Stimulated activated CD4-positive, alpha-beta T cell treated with anti-CD3 and anti-CD28 coated beads, Interleukin-12 subunit alpha, Interleukin-12 subunit beta, amount 100 ng/mL, for 4 hours (primary cell): Measurements from ENCODE around the gene DMRTC2.

Experiments
- DNase-seq: peaks from one replicate; pipeline ENCODE4 v3.0.0-alpha.2; 2020

The DMRTC2 gene

GRCh38 chr19:41847351-41848105 lies 2.7 kb downstream of the DMRTC2 start:
- DNase-seq: no peak

GRCh38 chr19:41848666-41849065 lies 3.8 kb downstream of the DMRTC2 start:
- no peak for DNase-seq

- no peak for DNase-seq
Observed at GRCh38 chr19:41849067-41849466, 4.2 kb downstream of the DMRTC2 start.

- DNase-seq: no peak
Observed at GRCh38 chr19:41850381-41850780, 5.5 kb downstream of the DMRTC2 start.

GRCh38 chr19:41851456-41851855 lies 6.6 kb downstream of the DMRTC2 start:
- no peak for DNase-seq

- DNase-seq: no peak
Observed at GRCh38 chr19:41853344-41853743, 8.5 kb downstream of the DMRTC2 start.

GRCh38 chr19:41853768-41854167 lies 8.9 kb downstream of the DMRTC2 start:
- DNase-seq: no peak

GRCh38 chr19:41859213-41859617 lies 14.4 kb downstream of the DMRTC2 start:
- no peak for DNase-seq

GRCh38 chr19:41859618-41860418 lies 15.0 kb downstream of the DMRTC2 start, which contains the start of gene RPS19:
RPS19 (plus strand) TSS chr19:41860255; CDS start chr19:41860775, 520 bp downstream.
- DNase-seq: peak; percentile 98

- DNase-seq: no peak
Observed at GRCh38 chr19:41860419-41861115, 15.7 kb downstream of the DMRTC2 start.

GRCh38 chr19:41861116-41861768 lies 16.4 kb downstream of the DMRTC2 start:
- DNase-seq: no peak

GRCh38 chr19:41861846-41862245 lies 17.0 kb downstream of the DMRTC2 start:
- DNase-seq: no peak

- DNase-seq: no peak
Observed at GRCh38 chr19:41862445-41862986, 17.7 kb downstream of the DMRTC2 start.

GRCh38 chr19:41863209-41863931 lies 18.5 kb downstream of the DMRTC2 start:
- no peak for DNase-seq

- no peak for DNase-seq
Observed at GRCh38 chr19:41864374-41864773, 19.5 kb downstream of the DMRTC2 start.

- DNase-seq: no peak
Observed at GRCh38 chr19:41866284-41866683, 21.4 kb downstream of the DMRTC2 start.

- DNase-seq: no peak
Observed at GRCh38 chr19:41868120-41868988, 23.5 kb downstream of the DMRTC2 start.

- no peak for DNase-seq
Observed at GRCh38 chr19:41868989-41869300, 24.1 kb downstream of the DMRTC2 start.

- no peak for DNase-seq
Observed at GRCh38 chr19:41869374-41869955, 24.6 kb downstream of the DMRTC2 start.

- DNase-seq: no peak
Observed at GRCh38 chr19:41870401-41870873, 25.6 kb downstream of the DMRTC2 start.
